GM18520 (cell line): ENCODE measurements around the gene C3AR1.

ENCODE experiments used
- ATAC-seq: cut with Tn5 transposase; IDR thresholded peaks from one replicate; pipeline ENCODE4 v1.9.1; 2021; ENCODE audit not compliant: unreplicated experiment

The C3AR1 gene

DNA sequence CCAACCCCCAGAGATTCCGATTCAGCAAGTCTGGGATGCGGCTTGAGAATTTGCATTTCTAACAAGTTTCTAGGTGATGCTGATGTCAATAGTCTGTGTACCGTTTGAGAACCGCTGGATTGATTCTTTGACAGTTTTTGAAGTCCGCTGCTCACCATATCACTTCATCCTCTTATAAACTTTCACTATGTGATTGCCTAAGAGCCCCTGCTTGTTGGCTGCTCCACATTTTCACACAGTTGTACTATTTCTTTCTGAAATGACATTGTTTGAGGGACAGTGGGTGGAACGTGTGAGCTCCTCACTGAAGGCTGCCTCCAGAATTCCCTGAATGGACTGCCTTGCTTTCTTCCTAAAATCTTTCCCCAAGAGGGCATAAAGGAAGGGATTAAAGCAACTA is 7.7 kb downstream of the C3AR1 start:
- ATAC-seq: no peak

DNA sequence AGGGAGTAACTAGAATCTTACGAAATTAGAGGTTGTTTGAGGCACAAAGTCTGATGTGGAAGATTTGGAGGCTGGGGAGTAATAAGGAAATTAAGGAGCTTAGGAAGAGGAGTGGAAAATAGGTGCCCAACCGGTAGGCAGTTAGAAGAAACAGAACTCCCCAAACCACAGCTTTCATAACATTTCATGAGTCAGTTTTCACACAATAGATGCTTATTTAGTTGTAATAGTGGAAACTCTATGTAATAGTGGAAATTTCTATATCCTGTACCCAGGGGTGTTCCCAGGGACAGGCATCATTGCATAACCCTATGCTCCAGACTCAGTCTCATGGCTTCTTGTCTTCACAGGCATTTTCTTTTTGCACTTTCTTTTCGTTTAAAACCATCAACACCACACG is 8.3 kb downstream of the C3AR1 start:
- no peak for ATAC-seq

DNA sequence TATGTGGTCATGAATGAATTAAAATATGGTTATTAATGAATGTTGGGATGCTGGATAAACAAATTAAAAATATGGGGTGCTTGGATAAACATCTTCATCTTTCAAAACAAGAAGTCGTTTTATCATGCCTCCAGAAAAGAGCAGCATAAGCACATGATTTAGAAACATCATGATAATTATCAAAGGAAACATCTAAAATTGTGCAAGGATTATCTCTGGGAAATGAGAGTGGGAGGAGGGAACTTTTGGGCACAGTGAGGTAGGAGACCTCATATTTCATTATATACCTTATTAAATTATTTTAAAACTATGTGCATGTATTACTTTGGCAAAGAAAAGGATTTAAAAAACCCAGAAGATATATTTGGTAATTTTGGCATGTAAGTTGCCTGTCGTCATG is 8.9 kb downstream of the C3AR1 start:
- no peak for ATAC-seq

DNA sequence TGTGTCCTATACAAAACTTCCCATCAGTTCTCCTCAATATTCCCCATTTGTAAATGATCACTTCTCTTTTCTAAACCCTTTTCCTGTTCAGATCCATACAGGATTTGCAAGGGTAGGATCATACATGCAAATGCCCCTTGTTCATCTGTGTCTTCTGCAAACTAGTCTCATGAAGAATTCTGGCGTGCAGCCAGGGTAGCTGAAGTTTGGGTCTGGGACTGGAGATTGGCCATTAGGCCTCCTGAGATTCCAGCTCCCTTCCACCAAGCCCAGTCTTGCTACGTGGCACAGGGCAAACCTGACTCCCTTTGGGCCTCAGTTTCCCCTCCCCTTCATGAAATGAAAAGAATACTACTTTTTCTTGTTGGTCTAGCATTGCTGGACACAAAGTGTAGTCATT is 11.3 kb downstream of the C3AR1 start:
- no peak for ATAC-seq

DNA sequence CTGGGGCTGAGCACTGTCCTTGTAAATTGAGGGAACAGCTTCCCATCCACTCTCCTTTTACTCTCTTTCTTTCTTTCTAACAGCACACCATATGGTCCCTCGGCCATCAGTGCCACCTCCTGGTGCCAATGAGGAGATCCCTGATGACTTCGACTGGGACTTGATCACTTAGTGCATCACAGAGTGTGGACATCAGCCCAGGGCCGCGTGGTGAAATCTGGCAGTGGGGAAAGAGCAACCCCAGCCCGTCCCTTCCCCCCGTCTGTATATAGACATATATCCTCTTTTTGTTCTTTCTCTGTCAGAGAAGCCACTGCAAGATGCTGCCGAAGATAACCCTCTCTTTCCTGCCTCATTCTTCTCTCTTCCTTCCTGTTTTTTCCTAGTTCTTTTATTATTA is 13.5 kb downstream of the C3AR1 start:
- ATAC-seq: no peak

DNA sequence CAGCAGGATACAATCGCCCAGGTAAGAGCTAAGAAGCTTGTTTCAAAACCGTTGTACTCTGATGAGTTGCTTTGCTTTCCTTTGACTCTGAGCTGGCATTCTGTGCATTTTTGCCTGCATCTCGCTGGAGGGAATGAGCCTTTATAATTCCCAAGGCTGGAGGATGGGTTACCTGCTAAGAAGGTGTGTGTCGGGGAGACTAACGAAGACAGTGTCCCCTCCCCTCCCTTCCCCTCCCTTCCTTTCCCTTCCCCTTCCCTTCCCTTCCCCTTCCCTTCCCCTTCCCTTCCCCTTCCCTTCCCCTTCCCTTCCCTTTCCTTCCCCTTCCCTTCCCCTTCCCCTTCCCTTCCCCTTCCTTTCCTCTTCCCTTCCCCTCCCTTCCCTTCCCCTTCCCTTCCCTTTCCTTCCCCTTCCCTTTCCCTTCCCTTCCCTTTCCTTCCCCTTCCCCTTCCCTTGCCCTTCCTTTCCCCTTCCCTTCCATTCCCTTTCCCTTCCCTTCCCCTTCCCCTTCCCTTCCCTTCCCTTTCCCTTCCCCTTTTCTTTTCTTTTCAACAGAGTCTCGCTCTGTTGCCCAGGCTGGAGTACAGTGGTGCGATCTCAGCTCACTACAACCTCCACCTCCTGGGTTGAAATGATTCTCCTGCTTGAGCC is 15.4 kb downstream of the C3AR1 start:
- ATAC-seq: no peak

DNA sequence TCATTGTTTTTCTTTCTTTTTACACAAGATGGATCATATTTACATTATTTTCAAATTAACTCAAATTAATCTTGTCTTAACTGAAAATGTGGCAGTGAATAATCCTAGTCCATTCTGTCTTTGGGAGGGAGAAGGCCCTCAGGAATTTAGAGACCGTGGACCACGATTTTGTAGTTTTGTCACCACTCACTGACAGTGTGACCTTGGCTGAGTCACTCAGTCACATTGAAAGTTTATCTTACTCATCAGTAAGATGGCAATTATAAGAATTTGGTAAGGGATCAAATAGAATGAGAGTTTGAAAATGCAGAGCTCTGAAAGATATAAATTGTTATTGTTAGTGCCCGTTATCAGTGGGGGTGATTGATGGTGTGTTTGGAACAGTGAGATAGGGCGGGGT is 17.3 kb downstream of the C3AR1 start:
- ATAC-seq: no peak

DNA sequence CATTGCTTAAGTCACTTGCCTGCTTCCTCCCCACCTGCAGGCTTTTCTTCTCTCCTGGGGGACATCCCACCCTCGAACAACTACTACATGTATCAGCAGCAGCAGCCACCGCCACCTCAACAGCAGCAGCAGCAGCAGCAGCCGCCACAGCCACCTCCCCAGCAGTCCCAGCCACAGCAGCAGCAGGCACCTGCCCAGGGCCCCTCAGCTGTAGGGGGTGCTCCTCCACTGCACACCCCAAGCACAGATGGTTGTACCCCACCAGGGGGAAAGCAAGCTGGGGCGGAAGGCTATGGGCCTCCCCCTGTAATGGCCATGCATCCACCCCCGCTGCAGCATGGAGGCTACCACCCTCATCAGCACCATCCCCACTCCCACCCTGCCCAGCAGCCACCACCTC is 18.3 kb downstream of the C3AR1 start:
- ATAC-seq: no peak

DNA sequence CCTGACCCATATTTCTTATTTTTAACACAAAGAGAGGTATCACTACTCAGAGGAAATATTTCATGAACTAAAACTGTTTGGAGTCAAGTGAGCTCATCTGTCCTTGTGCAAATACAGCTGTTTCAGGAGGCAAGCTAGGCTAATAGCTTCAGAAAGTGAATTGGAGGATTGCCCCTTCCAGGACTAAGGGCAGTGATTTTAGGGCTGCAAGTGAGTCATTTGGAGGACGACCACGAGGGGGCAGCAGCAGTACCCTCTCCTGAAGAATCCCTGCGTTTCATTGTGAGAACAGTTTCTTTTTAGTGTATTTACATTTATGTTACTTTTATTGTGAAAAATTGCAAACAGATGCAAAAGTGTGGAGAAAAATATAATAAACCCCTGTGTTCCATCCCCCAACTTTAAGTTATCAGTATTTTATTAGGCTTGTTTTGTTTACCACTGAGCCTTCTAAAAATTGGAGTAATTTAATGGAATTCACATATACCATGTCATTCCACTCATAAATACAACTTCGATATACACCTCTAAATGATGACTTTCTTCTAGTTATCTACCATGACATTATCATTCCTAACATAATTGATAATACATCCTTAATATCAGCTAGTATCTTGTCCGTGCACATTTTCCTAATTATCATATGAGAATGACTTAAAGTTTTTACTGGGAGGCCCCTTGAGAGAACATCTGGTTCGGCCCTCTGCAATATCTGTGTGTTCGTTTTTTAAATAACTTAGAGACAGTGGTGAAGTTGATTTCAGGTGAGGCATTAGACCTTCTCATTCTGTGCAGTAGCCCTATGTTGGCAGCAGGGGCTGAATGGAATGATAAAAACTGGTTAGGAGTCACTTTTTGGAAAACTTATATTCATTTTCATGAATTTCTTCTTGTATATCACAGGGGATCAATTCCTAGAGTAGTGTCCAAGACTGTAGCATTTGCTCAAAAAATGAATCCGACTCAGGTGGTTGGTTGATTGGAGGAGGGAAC is 19.9 kb downstream of the C3AR1 start:
- no peak for ATAC-seq

DNA sequence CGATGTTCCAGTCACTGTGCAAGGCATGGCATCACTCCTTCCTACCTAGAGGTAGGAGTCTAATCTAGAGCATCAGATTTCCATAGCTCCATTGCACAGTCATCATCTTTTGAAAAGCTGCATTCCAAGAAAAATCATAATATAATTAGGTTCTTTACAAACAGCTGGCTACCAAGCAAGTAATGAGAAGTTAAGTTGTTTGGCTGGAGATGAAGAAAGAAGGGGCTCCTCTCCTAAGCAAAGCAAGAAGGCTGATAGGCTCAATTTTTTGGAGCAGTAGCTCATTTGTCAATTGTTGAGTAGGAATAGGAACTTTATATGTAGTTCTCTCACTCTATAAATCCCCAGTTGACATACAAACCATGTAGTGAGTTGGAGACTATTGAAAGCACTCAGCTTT is 25.4 kb downstream of the C3AR1 start:
- no peak for ATAC-seq

DNA sequence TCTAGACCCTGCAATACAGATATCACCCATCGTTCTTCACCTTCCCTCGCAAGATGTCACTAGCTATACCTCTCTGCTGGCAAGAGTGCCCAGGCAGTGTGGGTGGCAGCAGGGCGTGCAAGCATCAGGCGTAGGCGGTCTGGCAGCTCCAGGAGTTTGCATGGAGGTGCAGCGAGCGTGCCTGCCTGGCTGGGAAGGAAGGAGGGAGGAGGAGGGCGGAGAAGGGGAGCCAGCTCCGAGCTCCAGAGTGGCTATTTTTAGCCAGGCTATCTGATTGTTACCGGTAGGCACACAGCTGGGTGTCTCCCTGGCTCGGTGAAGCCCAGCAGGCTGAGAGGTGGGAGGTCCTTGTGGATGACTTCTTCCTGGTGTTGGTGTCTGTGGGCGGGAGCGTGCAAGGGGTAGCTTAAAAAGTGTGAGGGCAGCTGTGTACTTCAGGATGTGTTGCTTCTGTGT is 27.5 kb downstream of the C3AR1 start:
- ATAC-seq: no peak

DNA sequence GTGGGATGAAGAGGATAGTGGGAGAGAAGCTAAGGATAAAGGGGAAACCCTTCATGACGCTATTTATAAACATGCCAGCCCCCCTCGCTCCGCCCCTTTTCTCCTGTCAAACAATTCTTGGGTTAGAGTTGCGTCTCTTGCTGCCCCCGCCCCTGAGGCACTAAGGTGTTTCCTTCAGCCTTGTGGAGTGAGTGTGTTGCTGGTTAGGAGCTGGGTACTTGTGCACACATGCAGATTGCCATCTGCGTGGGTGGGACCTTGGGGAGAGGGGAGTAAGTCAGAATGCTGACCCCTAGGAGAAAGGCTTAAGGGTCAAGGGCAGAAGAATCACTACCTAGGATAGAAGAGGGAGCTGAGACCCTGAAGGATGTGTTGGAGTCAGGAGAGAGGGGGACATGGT is 28.2 kb downstream of the C3AR1 start:
- no peak for ATAC-seq

DNA sequence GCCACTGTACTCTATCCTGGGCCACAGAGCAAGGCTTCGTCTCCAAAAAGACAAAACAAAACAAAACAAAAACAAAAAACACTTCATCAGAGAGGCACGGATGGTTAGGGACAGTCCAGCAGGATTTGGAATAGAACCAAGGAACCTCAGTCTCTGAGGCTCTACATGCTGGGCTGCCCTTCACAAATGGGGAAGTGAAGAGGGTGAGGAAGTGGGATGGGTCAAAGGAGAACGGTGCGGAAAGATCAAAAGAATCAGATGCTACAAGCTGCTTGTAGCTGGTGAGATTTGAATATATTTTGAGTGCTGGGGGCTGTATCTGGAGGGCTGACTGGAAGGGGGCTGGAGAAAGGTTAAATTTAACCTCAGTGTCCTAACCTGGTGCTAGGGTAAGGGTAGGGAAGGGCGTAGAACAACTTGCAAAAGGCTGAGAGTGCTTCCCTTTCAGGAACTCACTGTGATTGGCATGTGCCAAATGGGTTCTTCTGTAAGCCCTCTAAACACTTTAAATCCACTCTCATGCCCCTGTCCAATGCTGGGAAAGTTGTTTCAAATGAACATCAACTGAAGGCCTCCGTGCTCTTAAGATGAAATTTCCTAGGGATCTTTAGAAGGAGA is 29.0 kb downstream of the C3AR1 start:
- ATAC-seq: no peak

DNA sequence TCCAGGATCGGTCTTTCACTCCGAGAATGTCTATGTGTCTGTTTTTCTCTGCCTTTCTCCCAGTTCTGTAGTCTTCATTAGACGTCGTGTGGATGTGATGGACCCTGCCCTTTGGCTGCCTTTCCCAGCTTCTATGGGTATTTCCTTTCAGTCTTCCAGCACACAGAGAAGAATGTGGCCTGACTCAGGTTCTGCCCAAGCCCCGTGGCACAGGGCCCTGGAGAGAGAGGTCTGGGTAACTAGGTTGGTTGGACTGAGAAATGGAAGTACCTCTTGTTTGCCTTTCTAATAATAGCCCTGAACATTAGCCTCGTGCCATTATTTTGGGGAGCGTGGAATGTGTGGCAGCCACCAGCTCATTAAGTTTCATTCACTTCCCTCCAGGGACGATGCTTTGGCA is 29.8 kb downstream of the C3AR1 start:
- no peak for ATAC-seq

DNA sequence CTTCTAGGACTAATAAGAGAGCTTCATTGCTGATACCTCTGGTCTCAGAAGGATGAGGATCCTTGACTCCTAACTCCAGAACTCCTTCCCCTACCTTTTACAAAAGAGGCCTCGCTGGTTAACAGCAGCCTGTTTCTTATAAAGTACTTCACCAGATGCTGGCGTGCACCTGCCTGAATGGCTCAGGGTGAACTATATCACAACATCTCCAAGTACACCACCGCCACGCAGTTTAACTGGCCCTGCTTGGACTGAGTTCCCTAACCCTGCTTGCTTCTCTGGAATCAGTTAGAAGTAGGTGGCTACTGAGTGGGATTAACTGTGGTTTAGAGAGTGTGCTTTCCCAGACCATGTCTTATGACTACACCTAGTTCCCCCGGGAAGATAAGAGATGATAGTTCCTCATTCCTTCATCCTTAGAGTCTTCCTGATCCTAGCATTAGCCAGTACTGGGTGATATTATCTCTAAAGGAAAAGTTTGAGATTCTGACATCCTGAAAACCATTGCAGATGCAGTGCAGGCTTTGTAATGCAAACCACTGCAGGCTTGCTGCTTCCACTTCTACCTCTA is 30.6 kb downstream of the C3AR1 start:
- no peak for ATAC-seq

DNA sequence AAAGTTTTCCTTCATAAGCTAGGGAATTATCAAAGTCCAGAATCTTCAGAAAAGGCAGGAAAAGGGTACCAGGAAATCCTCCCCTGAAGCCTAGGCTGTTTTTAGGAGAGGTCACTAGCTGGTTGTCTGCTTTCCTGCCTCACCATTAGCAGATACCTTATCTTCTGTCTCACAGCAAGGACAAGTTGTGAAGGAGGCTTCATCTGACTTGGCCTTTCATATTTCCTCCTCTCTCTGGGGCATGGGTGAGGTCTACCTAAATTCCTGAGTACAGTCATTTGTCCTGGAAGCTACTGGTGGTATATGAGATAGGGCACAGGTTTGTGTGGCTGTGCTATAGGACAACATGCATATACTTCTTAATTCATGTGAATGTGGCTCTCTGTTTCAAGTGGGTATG is 31.4 kb downstream of the C3AR1 start:
- no peak for ATAC-seq

DNA sequence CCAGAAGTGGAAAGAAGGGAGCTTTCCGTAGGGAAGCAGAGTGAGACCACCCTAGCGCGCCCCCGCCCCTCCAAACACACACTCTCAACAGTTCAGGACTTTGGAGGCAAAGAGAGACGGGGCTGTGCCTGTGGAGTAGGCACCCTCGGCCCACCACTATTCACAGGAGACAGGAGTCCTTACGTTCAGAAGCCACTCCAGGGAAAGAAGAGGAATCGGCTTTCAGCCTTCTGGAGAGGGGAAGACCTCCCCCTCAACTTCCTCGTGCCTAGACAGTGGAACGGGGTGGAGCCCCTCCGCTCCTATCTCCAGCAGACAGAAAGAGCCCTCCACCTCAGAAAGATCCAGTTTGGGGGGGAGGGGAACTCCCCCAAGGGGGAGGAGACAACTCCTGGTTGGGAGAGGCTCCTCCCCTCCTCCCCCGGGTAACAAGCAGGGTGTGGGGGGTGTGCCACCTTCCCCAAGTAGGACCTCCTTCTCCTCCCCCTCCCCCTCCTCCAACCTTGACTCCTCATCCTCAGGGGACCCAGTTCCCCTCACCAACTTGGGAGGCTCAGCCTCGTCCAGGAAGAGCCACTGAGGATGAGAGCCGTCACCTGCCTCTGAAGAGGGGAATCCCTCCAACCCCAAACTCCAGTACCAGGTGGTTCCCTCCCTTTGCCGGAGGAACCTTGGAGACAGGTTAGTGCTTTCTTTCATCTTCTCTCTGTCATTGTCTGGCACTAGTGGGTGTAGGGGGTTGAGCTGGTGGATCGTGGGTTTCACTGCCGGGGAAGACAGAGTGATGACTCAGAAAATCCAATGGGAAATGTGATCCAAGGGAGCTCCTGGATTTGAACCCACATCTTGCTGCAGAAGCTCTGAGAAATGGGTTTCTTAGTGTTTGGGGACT is 32.8 kb downstream of the C3AR1 start:
- no peak for ATAC-seq

DNA sequence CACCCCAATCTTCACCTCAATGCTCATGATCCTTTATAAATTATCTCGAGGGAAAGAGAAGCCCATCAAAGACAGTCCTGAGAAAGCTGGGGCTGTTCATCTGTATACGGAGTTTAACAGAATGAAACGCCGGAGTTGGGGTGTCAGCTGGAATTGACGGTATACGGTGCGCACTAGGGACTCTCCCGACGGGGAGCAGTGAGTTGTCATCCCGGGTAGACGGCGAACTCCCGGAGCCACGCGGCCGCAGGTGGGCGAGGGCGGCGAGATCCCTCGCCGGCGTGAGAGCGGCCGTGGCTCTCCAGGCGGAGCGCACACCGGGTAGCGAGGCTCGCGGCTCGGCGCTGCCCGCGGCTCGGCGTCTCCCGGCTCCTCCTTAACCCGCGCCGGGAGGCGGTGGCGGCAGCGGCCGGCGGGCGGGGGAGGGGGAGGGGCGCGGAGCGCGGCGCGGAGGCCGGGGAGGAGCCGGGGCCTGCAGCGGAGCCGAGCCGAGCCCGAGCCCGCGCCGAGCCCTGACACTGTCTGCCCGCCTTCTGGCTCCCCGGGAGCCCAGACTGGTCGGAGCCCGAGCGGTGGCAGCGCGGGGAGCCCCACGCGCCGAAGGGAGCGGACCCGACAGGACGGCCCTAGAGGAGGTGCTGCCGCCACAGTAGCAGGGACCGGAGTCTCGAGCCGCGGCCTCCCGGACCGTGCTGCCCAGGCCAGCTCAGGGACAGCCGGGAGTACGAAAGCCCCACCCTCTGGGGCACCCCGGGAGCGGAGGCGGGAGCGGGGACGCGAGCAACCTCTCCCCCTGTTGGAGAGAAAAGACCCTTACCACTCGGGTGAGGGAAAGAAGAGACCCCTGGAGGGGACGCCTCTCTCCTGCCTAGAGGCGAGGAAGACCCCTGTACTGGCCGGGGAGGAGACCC is 33.7 kb downstream of the C3AR1 start, which contains the start of gene FOXJ2:
TSS of gene FOXJ2 (plus strand) at position 475 of the 911 bp plus-strand sequence. CDS start 7,117 bp downstream, outside the sequence.
- peak; percentile 64 for ATAC-seq

DNA sequence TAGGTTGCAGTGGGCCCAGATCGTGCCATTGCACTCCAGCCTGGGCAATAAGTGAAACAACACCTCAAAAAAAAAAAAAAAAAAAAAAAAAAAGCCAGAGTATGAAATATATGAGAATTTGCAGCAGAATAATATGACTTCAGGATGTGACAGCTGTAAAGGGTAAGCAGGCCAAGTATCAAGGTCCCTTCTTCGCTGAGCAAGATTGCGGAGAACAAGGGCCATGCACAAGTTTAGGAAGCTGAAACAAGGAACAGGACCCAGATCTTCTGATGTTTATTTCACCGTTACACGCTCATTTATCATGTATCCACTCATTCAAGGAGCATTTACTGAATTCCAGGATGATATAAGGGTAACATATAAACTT is 34.3 kb downstream of the C3AR1 start:
- ATAC-seq: no peak
